ENCODE measurements around the gene MYBPC1. TPM values are rescaled to one million over a fixed set of nuclear protein-coding genes. Genes with fewer than 3 reads are reported as not detected.

Gene MYBPC1
- total and polyA plus RNA-seq, 2 of the 13 experiments (the other 11 are each of a cell fraction or from before 2014, with no cell fraction given), result 0.31 to 0.53 TPM

GRCh38 chr12:101663298-101663697 lies 68.5 kb downstream of the MYBPC1 start:
- CTCF ChIA-PET (ENCODE audit: low intra/inter-chr PET ratio, low total read pairs), result no interaction called here
- Histone ChIP-seq H4K20me1 (ENCODE audit: insufficient read depth, low read length) (no peaks in the 10 kb centered on the region), H2AFZ (ENCODE audit: low read length) (no peak overlapping the region), H3K27me3 (ENCODE audit: control insufficient read depth in 1 of 2, insufficient read depth in 2 of 2, low read length in 2 of 2) (no peaks in the 10 kb centered on the region), H3K9ac (ENCODE audit: insufficient read depth, low read depth, low read length) (no peak overlapping the region), H3K4me1 (ENCODE audit: insufficient read depth, low read length) (peaks cover 34% of the 10 kb centered on the region), H3K36me3 (replicated peaks in 1 of 2; ENCODE audit: control insufficient read depth in 1 of 2, insufficient read depth in 2 of 2, low read length in 2 of 2) (no peaks in the 10 kb centered on the region), H3K9me3 (ENCODE audit: low read length) (no peaks in the 10 kb centered on the region), H3K4me3 (replicated peaks in 1 of 3; ENCODE audit: insufficient read depth in 1 of 3, low read depth in 2 of 3, low read length in 3 of 3) (no peak overlapping the region), H3K79me2 (ENCODE audit: insufficient read depth, low read length) (no peaks in the 10 kb centered on the region), H3K27ac (ENCODE audit: extremely low read length, insufficient read depth, low read length) (no peak overlapping the region), H3K4me2 (ENCODE audit: low read depth, low read length) (no peak overlapping the region)
- intact Hi-C loops (cut with micrococcal nuclease; ENCODE audit: unreplicated experiment) (no loop called here), in situ Hi-C loops (cut with HindIII; ENCODE audit: extremely low pct_ligation_motif_present, low pct_unique_long_range_greater_than_20kb) (no loop called here)
- DNase-seq (ENCODE audit: low spot score) (no peak), ATAC-seq (no peak), FAIRE-seq (no peak)
- POLR2A ChIA-PET, result interaction anchor here (1.0 kb wide), 1 partner anchor 9 kb away, joined by 3 read pairs; no protein-coding TSS in a partner anchor
- 92% methylated on average over 6 of the region's 6 CpGs for WGBS (ENCODE audit: low lambda C conversion rate)
- TF ChIP-seq POGZ (CRISPR knock-in tag; IDR thresholded peaks at IDR 0.05) (no peak), STAG1 (CRISPR knock-in tag; IDR thresholded peaks at IDR 0.05) (peak; percentile 7; the same call in 1 of the 2 replicates)
- BruUV-seq (replicated peaks), result no TSS peak

- ChIA-PET POLR2A (no interaction called here), CTCF (ENCODE audit: low intra/inter-chr PET ratio, low total read pairs) (no interaction called here)
- Histone ChIP-seq H3K27ac (ENCODE audit: extremely low read length, insufficient read depth, low read length) (no peak overlapping the region), H3K79me2 (ENCODE audit: insufficient read depth, low read length) (no peaks in the 10 kb centered on the region), H2AFZ (ENCODE audit: low read length) (no peak overlapping the region), H3K4me1 (ENCODE audit: insufficient read depth, low read length) (peaks cover 44% of the 10 kb centered on the region), H3K36me3 (replicated peaks in 1 of 2; ENCODE audit: control insufficient read depth in 1 of 2, insufficient read depth in 2 of 2, low read length in 2 of 2) (no peaks in the 10 kb centered on the region), H3K4me2 (ENCODE audit: low read depth, low read length) (no peak overlapping the region), H3K27me3 (ENCODE audit: control insufficient read depth in 1 of 2, insufficient read depth in 2 of 2, low read length in 2 of 2) (no peaks in the 10 kb centered on the region), H3K9ac (ENCODE audit: insufficient read depth, low read depth, low read length) (no peak overlapping the region), H3K4me3 (replicated peaks in 1 of 3; ENCODE audit: insufficient read depth in 1 of 3, low read depth in 2 of 3, low read length in 3 of 3) (no peak overlapping the region), H4K20me1 (ENCODE audit: insufficient read depth, low read length) (no peaks in the 10 kb centered on the region), H3K9me3 (ENCODE audit: low read length) (no peaks in the 10 kb centered on the region)
- DNase-seq (ENCODE audit: low spot score) (no peak), FAIRE-seq (no peak), ATAC-seq (no peak)
- in situ Hi-C loops (cut with HindIII; ENCODE audit: extremely low pct_ligation_motif_present, low pct_unique_long_range_greater_than_20kb) (no loop called here), intact Hi-C loops (cut with micrococcal nuclease; ENCODE audit: unreplicated experiment) (no loop called here)
- 87% methylated on average over 7 of the region's 7 CpGs for WGBS (ENCODE audit: low lambda C conversion rate)
- no TSS peak for BruUV-seq (replicated peaks)
- TF ChIP-seq PAF1 (CRISPR knock-in tag; IDR thresholded peaks at IDR 0.05), result no peak
- TF ChIP-seq ZKSCAN8 (CRISPR knock-in tag; IDR thresholded peaks at IDR 0.05; ENCODE audit: borderline replicate concordance), result no peak
Measured at GRCh38 chr12:101664992-101665391, 70.2 kb downstream of the MYBPC1 start.
